ENCODE results near the gene KCNG4. TPM values are rescaled to one million over a fixed set of nuclear protein-coding genes. Genes with fewer than 3 reads are reported as not detected.
"Not testable (repeated sequence)": the region's sequence is repeated elsewhere in the genome, so short reads cannot be mapped to it uniquely, and the experiment has no call there.

KCNG4 gene
- total RNA-seq, 1 donor from 2014 or later = 0.17 TPM

DNA sequence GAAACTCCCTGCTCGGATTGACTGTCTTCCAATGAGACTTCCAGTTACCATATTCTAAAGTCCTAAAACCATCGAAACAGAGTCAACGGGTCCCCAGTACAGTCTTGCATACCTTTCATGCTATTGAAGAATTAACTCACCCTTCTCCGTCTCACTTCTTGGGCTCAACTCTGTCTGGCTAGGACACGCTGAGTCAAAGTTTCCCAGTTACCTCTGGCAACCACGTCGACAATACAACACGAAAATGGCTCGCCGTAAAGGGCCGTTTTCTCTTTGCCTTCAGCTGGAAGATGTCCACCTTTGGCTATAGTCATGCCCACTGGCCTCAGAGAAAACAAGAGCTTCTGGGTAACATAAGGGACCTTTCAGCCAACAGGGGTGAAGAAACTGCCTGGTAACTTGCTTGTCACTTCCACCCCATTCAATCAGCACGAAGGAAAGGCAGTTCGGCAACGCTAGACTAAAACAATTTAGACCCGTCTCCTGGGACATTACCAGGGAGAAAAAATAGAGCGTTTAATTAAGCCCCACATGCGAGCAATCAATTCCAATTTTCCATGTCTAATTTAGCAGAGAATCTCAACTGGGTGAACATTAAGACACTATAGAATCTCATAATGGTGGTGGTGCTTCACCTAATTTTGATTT lies 21.5 kb downstream of the KCNG4 start:
- no peak overlapping the region for H3K4me3 Mint-ChIP-seq
- peaks cover 10% of the 10 kb centered on the region for H3K4me1 Mint-ChIP-seq (ENCODE audit: unreplicated experiment)
- H3K27ac Mint-ChIP-seq = peak overlapping the region; percentile 6
- no peaks in the 10 kb centered on the region for H3K9me3 Mint-ChIP-seq
- no peaks in the 10 kb centered on the region for H3K36me3 Mint-ChIP-seq
- DNase-seq (ENCODE audit: extremely low spot score, unreplicated experiment) = no peak
- TF ChIP-seq, protein P1, sequence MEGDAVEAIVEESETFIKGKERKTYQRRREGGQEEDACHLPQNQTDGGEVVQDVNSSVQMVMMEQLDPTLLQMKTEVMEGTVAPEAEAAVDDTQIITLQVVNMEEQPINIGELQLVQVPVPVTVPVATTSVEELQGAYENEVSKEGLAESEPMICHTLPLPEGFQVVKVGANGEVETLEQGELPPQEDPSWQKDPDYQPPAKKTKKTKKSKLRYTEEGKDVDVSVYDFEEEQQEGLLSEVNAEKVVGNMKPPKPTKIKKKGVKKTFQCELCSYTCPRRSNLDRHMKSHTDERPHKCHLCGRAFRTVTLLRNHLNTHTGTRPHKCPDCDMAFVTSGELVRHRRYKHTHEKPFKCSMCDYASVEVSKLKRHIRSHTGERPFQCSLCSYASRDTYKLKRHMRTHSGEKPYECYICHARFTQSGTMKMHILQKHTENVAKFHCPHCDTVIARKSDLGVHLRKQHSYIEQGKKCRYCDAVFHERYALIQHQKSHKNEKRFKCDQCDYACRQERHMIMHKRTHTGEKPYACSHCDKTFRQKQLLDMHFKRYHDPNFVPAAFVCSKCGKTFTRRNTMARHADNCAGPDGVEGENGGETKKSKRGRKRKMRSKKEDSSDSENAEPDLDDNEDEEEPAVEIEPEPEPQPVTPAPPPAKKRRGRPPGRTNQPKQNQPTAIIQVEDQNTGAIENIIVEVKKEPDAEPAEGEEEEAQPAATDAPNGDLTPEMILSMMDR (conservative IDR thresholded peaks at IDR 0.05) = no peak
- H3K27me3 Mint-ChIP-seq = peaks cover 2% of the 10 kb centered on the region

DNA sequence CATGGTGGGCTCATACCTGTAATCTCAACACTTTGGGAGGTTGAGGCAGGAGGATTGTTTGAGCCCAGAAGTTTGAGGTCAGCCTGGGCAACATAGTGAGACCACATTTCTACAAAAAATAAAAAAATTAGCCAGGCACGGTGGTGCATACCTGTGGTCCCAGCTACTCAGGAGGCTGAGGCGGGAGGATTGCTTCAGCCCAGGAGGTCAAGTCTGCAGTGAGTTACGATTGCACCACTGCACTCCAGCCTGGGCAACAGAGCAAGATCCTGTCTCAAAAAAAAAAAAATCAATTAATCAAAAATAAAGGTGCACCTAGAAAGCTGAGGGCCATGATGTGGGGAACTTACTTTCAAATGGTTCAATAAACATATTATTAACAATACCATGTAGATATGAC lies 23.7 kb downstream of the KCNG4 start:
- H3K9me3 Mint-ChIP-seq; H3K27ac Mint-ChIP-seq; H3K27me3 Mint-ChIP-seq; DNase-seq (ENCODE audit: extremely low spot score, unreplicated experiment); H3K4me3 Mint-ChIP-seq; H3K36me3 Mint-ChIP-seq: not testable (repeated sequence)
- H3K4me1 Mint-ChIP-seq (ENCODE audit: unreplicated experiment) = peaks cover 10% of the 10 kb centered on the region

DNA sequence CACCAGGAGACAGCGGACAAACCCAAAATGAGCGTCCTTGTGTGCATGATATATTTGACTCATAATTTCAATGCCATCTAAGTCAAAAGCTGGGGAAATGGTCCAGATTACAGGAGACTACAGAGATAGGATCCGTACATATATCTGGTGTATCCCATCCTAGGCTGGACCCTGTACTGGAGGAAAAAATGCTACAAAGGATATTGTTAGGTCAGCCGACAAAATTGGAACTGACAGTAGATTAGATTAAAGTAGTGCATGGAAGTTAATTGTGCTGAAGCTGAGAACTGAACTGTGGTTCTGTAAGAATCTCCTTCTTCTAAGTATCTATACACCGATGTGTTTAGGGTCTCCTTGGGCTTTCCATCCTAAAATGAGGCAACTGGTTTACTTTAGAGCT lies 24.3 kb downstream of the KCNG4 start:
- peaks cover 10% of the 10 kb centered on the region for H3K4me1 Mint-ChIP-seq (ENCODE audit: unreplicated experiment)
- peaks cover 3% of the 10 kb centered on the region for H3K27me3 Mint-ChIP-seq
- H3K27ac Mint-ChIP-seq = no peak overlapping the region
- no peak overlapping the region for H3K4me3 Mint-ChIP-seq
- no peaks in the 10 kb centered on the region for H3K36me3 Mint-ChIP-seq
- H3K9me3 Mint-ChIP-seq = no peaks in the 10 kb centered on the region
- TF ChIP-seq, protein P1 (conservative IDR thresholded peaks at IDR 0.05) = no peak
- no peak for DNase-seq (ENCODE audit: extremely low spot score, unreplicated experiment)

DNA sequence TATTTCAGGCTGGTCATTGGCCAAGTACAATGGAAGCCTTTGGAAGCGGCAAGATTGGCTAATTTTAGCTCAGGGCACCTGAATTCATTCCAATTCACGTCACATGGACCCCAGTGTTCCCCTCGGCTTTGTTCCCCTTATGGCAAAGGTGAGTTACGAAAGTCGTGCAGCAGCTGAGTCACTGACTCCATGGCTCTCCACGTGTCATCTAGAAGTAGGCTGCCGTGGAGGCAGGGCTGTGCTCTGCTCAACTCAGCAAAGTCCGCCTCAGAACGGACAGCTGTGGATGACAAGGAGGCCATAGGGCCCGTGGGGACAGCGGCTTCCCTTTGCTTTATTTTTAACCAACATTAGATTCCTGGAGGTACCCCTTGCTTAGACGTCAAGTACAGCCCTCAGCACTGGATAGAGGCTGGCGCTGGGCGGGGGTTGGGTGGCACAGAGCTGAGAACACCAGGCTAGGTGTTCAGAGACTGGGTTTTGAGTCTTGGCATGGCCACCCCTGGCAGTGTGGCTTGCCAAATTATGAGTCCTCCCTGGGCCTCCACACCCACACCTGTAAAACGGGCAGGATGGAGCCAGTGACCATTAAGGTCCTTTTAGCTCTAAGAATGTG lies 25.3 kb downstream of the KCNG4 start:
- Mint-ChIP-seq H3K4me1 (ENCODE audit: unreplicated experiment) (peaks cover 10% of the 10 kb centered on the region), H3K9me3 (no peaks in the 10 kb centered on the region), H3K4me3 (no peak overlapping the region), H3K27ac (no peak overlapping the region), H3K27me3 (peaks cover 3% of the 10 kb centered on the region), H3K36me3 (no peaks in the 10 kb centered on the region)
- TF ChIP-seq, protein P1 (conservative IDR thresholded peaks at IDR 0.05) = no peak
- DNase-seq (ENCODE audit: extremely low spot score, unreplicated experiment) = no peak

DNA sequence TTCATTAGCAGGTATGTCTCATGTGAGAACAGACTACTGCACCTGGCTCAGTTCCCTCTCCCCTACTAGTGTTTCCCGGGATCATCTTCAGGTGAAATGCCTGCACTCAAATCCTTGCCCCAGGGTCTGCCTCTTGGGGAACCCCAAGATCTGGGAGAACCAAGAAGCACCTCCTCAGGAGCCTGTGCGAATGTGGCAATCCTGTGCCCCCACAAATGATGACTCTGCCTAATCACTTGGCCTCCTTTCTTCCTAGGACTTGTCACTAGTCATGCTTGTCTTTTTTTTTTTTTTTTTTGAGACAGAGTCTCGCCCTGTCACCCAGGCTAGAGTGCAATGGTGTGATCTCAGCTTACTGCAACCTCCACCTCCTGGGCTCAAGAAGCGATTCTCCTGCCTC lies 27.2 kb downstream of the KCNG4 start:
- peaks cover 7% of the 10 kb centered on the region for H3K4me1 Mint-ChIP-seq (ENCODE audit: unreplicated experiment)
- DNase-seq (ENCODE audit: extremely low spot score, unreplicated experiment) = no peak
- H3K9me3 Mint-ChIP-seq = no peaks in the 10 kb centered on the region
- TF ChIP-seq, protein P1 (conservative IDR thresholded peaks at IDR 0.05) = no peak
- no peak overlapping the region for H3K27ac Mint-ChIP-seq
- H3K4me3 Mint-ChIP-seq = no peak overlapping the region
- peaks cover 3% of the 10 kb centered on the region for H3K27me3 Mint-ChIP-seq
- no peaks in the 10 kb centered on the region for H3K36me3 Mint-ChIP-seq

DNA sequence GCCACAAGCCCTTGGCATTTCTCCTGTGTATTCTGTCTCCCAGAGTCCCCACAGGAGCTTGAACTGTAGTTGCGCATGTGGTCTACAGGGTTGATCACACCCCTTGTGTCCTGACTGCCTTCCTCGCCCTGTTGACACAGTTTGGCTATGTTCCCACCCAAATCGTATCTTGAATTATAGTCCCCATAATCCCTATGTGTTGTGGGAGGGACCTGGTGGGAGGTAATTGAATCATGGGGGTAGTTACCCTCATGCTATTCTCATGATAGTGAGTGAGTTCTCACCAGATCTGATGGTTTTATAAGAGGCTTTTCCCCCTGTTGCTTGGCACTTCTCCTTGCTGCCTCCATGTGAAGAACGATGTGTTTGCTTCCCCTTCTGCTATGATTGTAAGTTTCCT lies 27.7 kb downstream of the KCNG4 start:
- H3K27me3 Mint-ChIP-seq = peaks cover 3% of the 10 kb centered on the region
- TF ChIP-seq, protein P1 (conservative IDR thresholded peaks at IDR 0.05) = no peak
- peaks cover 8% of the 10 kb centered on the region for H3K4me1 Mint-ChIP-seq (ENCODE audit: unreplicated experiment)
- no peaks in the 10 kb centered on the region for H3K36me3 Mint-ChIP-seq
- no peak overlapping the region for H3K4me3 Mint-ChIP-seq
- no peak for DNase-seq (ENCODE audit: extremely low spot score, unreplicated experiment)
- no peak overlapping the region for H3K27ac Mint-ChIP-seq
- no peaks in the 10 kb centered on the region for H3K9me3 Mint-ChIP-seq

Data from type B pancreatic cell (in vitro differentiated cells).